Small intestine (tissue), 7 donors: ENCODE data around the gene LRRFIP1. TPM values are rescaled to one million over a fixed set of nuclear protein-coding genes. Genes with fewer than 3 reads are reported as not detected.
"Not testable (repeated sequence)": the region's sequence is repeated elsewhere in the genome, so short reads cannot be mapped to it uniquely, and the experiment has no call there.

Experiments
- DNase-seq, 2 donors: peaks; one replicate each; pipeline versions ENCODE4 v3.0.0 to v3.0.0-alpha.2; 2013
- FAIRE-seq: peaks from 2 replicates; lab custom pipeline; 2012; peaks lifted over from hg19 to GRCh38; lab: Jason Lieb, UNC
- H3K27ac ChIP-seq, 3 donors: one replicate each; pipeline ENCODE4 v1.5.1; 2013; ENCODE audit warnings: low read length in 2 of 3, mild to moderate bottlenecking in 2 of 3, control low read depth in 1 of 3, inconsistent platforms in 1 of 3, low read depth in 1 of 3, moderate library complexity in 1 of 3
- H3K27me3 ChIP-seq, 3 donors: one replicate each; pipeline ENCODE4 v1.6.1; 2013; ENCODE audit warnings: low read length in 3 of 3, inconsistent platforms in 1 of 3; ENCODE audit not compliant: control insufficient read depth in 3 of 3, insufficient read depth in 3 of 3
- H3K36me3 ChIP-seq, 3 donors: one replicate each; pipeline ENCODE4 v1.6.1; 2013; ENCODE audit warnings: low read length in 3 of 3, inconsistent platforms in 1 of 3, low read depth in 1 of 3, mild to moderate bottlenecking in 1 of 3, moderate library complexity in 1 of 3; ENCODE audit not compliant: control insufficient read depth in 3 of 3, insufficient read depth in 2 of 3
- H3K4me1 ChIP-seq, 3 donors: one replicate each; pipeline ENCODE4 v1.6.1; 2013; ENCODE audit warnings: low read length in 2 of 3, inconsistent platforms in 1 of 3, low read depth in 1 of 3, mild to moderate bottlenecking in 1 of 3, moderate library complexity in 1 of 3; ENCODE audit not compliant: control insufficient read depth in 3 of 3, insufficient read depth in 2 of 3
- H3K4me3 ChIP-seq, 3 donors: one replicate each; pipeline ENCODE4 v1.5.1; 2013; ENCODE audit warnings: low read length in 3 of 3, control low read depth in 1 of 3, inconsistent platforms in 1 of 3, low read depth in 1 of 3, mild to moderate bottlenecking in 1 of 3, moderate library complexity in 1 of 3
- H3K9me3 ChIP-seq, 2 donors: one replicate each; pipeline ENCODE4 v1.6.1; 2013; ENCODE audit warnings: low read depth in 1 of 2, low read length in 1 of 2; ENCODE audit not compliant: control insufficient read depth in 2 of 2, insufficient read depth in 1 of 2
- WGBS, 3 donors: extraction: QIAGEN DNeasy Blood & Tissue Kit; methylation state at CpG; one replicate each; pipeline ENCODE4 v1.1.7; 2013; 5-methylcytosine and 5-hydroxymethylcytosine counted together
- polyA plus RNA-seq, 4 donors: library from polyadenylated mRNA; stranded (reverse) in 3 of 4; unstranded in 1 of 4; fragments of 200-250 nt in 3 of 4; fragments of 120-200 nt in 1 of 4; gene quantifications; one replicate each; pipeline versions ENCODE4 v1.2.1 to v1.2.3, GENCODE V29; 2013
- donor health status: healthy with polysubstance abuse.
- donor health status: control.
- donor health status: control.
- donor health status: Bipolar disorder and iron deficiency.
- donor health status: healthy.

Gene LRRFIP1
- polyA plus RNA-seq, 4 donors, result 46.0 to 76.7 (median 51.9) TPM

DNA sequence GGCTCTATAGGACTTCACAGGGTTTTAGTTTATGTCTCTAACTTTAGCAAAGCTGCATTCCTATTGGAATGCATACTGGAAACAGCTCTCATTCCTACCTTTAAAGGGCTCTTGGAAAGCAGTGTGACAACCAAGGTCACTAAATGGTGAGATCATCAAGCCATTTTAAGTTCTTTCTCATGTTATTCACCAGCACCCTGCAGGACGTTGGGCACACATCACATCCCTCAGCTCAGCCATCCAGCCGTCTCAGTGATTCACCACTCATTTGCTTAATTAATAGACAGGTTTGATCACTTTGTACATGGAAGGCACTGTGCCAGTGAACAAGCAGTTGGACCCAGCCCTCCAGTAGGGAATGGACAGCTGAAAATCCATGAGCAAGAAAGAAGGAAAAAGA is 139.0 kb downstream of the LRRFIP1 start:
- H3K4me3 ChIP-seq, result no peak overlapping the region
- no peak overlapping the region for H3K27ac ChIP-seq
- no peak for FAIRE-seq
- WGBS, 3 donors, result 72 to 75% (median 75%) methylated on average over 2 of the region's 2 CpGs
- H3K9me3 ChIP-seq, result no peaks in the 10 kb centered on the region
- no peak for DNase-seq
- no peaks in the 10 kb centered on the region for H3K4me1 ChIP-seq
- no peaks in the 10 kb centered on the region for H3K27me3 ChIP-seq
- H3K36me3 ChIP-seq, result peaks cover 5 to 36% (median 16%) of the 10 kb centered on the region in 3 donors

DNA sequence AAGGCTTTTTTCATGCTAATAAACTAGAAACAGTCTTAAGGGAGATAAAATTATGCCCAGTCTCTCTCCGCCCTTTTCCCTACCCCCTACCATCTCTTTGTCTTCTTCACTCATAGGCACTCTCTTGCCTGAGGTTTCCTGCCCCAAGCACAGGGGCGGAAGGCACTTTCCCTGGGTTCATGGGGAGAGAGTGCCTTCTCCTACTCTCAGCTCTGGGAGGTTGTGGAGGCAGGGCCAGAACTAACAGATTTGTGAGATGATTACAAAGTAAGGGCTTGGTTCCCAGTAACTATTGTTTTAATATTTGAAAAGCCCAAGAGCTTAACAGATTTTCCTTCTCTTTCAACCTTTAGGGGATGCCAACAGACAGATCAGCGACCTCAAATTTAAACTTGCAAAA is 145.1 kb downstream of the LRRFIP1 start:
- no peaks in the 10 kb centered on the region for H3K9me3 ChIP-seq
- H3K27me3 ChIP-seq, result no peaks in the 10 kb centered on the region
- WGBS, 3 donors, result 91 to 95% (median 93%) methylated on average over 3 of the region's 3 CpGs
- H3K27ac ChIP-seq, result no peak overlapping the region
- H3K4me3 ChIP-seq, result no peak overlapping the region
- H3K4me1 ChIP-seq, result no peaks in the 10 kb centered on the region
- H3K36me3 ChIP-seq, result peaks cover 3 to 38% (median 27%) of the 10 kb centered on the region in 3 donors
- DNase-seq, result no peak
- no peak for FAIRE-seq

DNA sequence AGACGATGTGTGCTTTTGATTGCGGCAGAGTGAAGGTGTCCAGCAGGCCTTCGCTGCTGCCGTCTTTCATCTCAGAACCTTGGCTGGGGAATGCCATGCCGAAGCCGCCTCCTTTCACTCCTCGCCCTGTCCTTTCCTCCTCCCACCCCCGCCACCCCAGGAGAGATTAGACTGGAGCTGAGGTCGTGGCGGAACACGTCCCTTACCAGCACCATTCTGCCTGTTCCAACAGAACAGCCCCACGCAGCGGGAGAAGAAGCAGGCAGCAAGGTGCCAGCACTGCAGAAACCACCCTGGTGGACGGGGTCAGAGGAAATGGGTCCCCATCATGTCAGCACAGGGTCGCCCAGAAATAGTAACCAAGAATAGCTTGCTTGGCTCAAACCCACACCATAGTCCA is 146.4 kb downstream of the LRRFIP1 start:
- Histone ChIP-seq H3K4me1 (no peaks in the 10 kb centered on the region), H3K36me3 (peaks cover 3 to 41% (median 28%) of the 10 kb centered on the region in 3 donors), H3K27me3 (no peaks in the 10 kb centered on the region), H3K9me3 (no peaks in the 10 kb centered on the region), H3K4me3 (no peak overlapping the region), H3K27ac (no peak overlapping the region)
- WGBS, 3 donors, result 92 to 94% (median 93%) methylated on average over 15 of the region's 15 CpGs
- DNase-seq (no peak), FAIRE-seq (no peak)

DNA sequence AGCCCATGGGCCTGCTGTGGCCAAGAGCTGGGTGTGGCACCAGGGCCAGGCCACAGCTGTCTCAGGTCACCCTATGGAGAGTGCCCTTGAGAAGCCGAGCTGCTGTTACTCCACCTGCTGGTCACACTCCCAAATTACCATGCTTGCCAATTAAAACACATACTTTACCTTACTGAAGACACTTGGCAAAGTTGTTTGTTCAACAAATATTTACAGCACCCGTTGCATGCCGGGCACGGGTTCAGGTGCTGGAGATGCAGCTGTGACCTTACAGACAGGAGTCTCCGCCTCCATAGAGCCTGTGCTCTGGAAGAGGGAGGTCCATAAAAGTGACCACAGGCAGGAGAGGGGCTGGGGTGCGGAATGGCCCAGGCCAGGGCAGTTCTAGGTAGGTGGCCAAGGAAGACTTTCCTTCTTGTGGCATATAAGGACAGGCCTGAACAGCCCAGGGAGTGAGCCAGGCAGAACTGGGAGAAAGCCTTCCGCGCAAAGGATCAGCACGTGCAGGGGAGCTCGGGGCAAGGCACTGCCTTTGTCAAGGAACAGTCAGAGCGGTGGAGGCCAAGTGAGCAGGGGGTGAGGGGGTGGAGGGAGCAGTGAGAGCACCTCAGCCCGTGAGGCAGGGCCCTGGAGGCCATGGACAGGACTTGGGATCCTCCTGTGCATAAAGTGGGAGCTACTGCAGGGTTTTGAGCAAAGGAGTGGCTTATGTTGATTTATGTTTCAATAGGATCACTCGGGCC is 147.6 kb downstream of the LRRFIP1 start:
- no peaks in the 10 kb centered on the region for H3K27me3 ChIP-seq
- peaks cover 8 to 41% (median 32%) of the 10 kb centered on the region in 3 donors for H3K36me3 ChIP-seq
- H3K27ac ChIP-seq, result no peak overlapping the region
- 70 to 78% (median 73%) methylated on average over 13 of the region's 13 CpGs for WGBS, 3 donors
- H3K4me1 ChIP-seq, result no peaks in the 10 kb centered on the region
- no peaks in the 10 kb centered on the region for H3K9me3 ChIP-seq
- H3K4me3 ChIP-seq, result no peak overlapping the region
- FAIRE-seq (no peak), DNase-seq (peak; percentile 64 to 71)

DNA sequence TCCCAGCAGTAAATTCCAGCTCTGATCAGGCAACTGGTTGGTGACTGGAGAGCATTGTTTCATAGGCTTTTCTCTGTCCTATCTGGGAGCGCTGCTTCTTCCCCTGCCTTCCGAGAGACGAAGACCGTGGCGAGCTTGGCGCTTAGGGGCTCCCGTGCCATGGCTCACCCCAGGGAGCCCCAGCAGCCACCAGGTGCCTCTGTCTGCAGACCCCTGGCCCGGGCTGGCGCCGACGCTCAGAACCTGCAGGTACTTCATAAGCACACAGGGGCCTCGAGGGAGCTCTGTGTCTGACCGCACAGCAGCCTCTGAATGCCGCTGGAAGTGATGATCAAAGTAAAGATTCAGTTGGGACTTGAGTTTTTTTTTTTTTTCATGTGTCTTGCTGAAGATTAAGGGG is 152.1 kb downstream of the LRRFIP1 start:
- no peak for FAIRE-seq
- no peak for DNase-seq
- Histone ChIP-seq H3K27me3 (no peaks in the 10 kb centered on the region), H3K4me3 (no peak overlapping the region), H3K36me3 (peaks cover 24 to 48% (median 41%) of the 10 kb centered on the region in 3 donors), H3K27ac (no peak overlapping the region), H3K4me1 (no peaks in the 10 kb centered on the region), H3K9me3 (peaks cover 0 to 8% of the 10 kb centered on the region in 2 donors)
- 96 to 97% (median 97%) methylated on average over 14 of the region's 14 CpGs for WGBS, 3 donors

DNA sequence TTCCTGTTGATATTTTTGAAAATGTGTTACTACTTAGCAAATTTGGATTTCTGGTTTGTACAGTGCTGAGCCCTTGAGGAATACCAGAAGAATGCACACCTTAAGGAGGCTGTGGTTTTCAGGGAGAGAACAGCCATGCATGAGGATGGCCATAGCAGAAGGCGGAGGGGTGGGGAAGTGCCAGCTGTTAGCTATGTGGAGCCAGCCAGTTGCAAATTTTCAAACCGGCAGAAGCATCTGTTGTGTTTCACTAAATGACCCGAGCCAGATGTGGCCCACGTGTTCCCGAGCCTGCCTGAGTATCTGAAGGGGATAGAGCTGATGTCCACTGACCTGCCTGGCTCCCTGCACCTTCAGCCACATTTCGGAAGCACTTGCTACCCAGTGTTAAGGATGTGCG is 154.8 kb downstream of the LRRFIP1 start:
- Histone ChIP-seq H3K4me3 (no peak overlapping the region), H3K27ac (no peak overlapping the region), H3K36me3 (peaks cover 22 to 36% (median 34%) of the 10 kb centered on the region in 3 donors), H3K4me1 (no peaks in the 10 kb centered on the region), H3K9me3 (peaks cover 0 to 17% of the 10 kb centered on the region in 2 donors), H3K27me3 (no peaks in the 10 kb centered on the region)
- FAIRE-seq (no peak), DNase-seq (no peak)
- WGBS, 3 donors, result 80 to 94% (median 89%) methylated on average over 7 of the region's 7 CpGs

DNA sequence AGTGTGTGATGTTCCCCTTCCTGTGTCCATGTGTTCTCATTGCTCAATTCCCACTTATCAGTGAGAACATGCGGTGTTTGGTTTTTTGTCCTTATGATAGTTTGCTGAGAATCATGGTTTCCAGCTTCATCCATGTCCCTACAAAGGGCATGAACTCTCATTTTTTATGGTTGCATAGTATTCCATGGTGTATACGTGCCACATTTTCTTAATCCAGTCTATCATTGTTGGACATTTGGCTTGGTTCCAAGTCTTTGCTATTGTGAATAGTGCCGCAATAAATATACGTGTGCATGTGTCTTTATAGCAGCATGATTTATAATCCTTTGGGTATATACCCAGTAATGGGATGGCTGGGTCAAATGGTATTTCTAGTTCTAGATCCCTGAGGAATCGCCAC is 156.3 kb downstream of the LRRFIP1 start:
- H3K9me3 ChIP-seq, result peaks cover 0 to 19% of the 10 kb centered on the region in 2 donors
- H3K27me3 ChIP-seq, H3K27ac ChIP-seq, FAIRE-seq, DNase-seq, H3K4me3 ChIP-seq, H3K4me1 ChIP-seq: not testable (repeated sequence)
- peaks cover 22 to 31% (median 29%) of the 10 kb centered on the region in 3 donors for H3K36me3 ChIP-seq
- 92 to 98% (median 95%) methylated on average over 2 of the region's 5 CpGs for WGBS, 3 donors

DNA sequence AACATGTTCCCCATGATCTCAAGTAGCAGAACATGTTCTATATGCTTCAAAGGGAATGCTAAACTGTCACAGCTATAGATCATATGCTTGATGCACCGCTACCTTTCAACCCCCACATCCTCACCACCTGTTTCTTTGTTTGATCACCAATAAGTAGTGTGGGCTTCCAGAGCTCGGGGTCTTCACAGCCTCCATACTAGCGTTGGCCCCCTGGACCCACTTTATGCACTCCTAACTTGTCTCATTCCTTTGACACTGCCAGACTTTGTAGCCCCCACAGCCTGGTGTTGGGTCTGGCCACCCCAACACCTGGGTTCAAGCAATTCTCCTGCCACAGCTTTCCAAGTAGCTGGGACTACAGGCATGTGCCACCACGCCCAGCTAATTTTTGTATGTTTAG is 159.5 kb downstream of the LRRFIP1 start:
- Histone ChIP-seq H3K4me1 (no peaks in the 10 kb centered on the region), H3K4me3 (no peak overlapping the region), H3K27me3 (no peaks in the 10 kb centered on the region), H3K27ac (no peak overlapping the region), H3K9me3 (peaks cover 0 to 19% of the 10 kb centered on the region in 2 donors), H3K36me3 (peaks cover 7 to 10% (median 7%) of the 10 kb centered on the region in 3 donors)
- no peak for FAIRE-seq
- WGBS, 3 donors, result 97 to 99% (median 99%) methylated on average over 4 of the region's 4 CpGs
- DNase-seq, result no peak
